ENCODE data around the gene SLC35D3. TPM values are rescaled to one million over a fixed set of nuclear protein-coding genes. Genes with fewer than 3 reads are reported as not detected.

Gene SLC35D3
- total and polyA plus RNA-seq, 8 donors = 0.09 to 2.7 (median 1.8) TPM; not detected in 1

DNA sequence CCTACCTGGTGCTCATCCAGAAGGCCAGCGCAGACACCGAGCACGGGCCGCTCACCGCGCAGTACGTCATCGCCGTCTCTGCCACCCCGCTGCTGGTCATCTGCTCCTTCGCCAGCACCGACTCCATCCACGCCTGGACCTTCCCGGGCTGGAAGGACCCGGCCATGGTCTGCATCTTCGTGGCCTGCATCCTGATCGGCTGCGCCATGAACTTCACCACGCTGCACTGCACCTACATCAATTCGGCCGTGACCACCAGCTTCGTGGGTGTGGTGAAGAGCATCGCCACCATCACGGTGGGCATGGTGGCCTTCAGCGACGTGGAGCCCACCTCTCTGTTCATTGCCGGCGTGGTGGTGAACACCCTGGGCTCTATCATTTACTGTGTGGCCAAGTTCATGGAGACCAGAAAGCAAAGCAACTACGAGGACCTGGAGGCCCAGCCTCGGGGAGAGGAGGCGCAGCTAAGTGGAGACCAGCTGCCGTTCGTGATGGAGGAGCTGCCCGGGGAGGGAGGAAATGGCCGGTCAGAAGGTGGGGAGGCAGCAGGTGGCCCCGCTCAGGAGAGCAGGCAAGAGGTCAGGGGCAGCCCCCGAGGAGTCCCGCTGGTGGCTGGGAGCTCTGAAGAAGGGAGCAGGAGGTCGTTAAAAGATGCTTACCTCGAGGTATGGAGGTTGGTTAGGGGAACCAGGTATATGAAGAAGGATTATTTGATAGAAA, 2.0 kb downstream of the SLC35D3 start:
- H3K4me1 ChIP-seq = peaks cover 20 to 38% of the 10 kb centered on the region in 2 donors
- no peaks in the 10 kb centered on the region for H3K36me3 ChIP-seq
- no peaks in the 10 kb centered on the region for H3K9me3 ChIP-seq
- H3K27me3 ChIP-seq = peaks cover 57 to 71% of the 10 kb centered on the region in 2 donors
- intact Hi-C loops (cut with DNase I) = no loop called here
- ATAC-seq (no peak), DNase-seq (no peak)
- no peak overlapping the region for H3K4me3 ChIP-seq
- TF ChIP-seq CTCF (IDR thresholded peaks at IDR 0.05) = no peak
- no peak overlapping the region for H3K27ac ChIP-seq

DNA sequence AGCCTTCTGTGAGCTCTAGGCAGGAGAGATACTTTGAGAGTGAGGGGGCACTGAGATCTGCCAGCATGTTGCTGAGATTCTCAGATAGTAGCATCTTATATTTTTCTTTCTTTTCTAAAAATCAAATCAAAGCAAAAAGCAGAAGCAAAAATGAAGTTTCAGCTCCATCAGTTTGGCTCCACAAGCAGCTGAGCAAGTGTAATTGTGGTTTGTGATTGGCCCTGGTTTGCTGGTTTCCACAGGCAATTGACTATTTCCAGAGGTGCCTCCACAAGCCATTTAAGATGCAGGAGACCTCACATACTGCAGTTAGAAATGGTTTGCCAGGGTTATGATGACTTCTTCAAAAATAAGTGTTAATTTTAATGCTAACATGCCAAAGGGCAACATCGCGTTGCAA, 4.3 kb downstream of the SLC35D3 start:
- H3K4me3 ChIP-seq = no peak overlapping the region
- H3K36me3 ChIP-seq = no peaks in the 10 kb centered on the region
- H3K27ac ChIP-seq = no peak overlapping the region
- H3K9me3 ChIP-seq = no peaks in the 10 kb centered on the region
- peaks cover 10 to 26% of the 10 kb centered on the region in 2 donors for H3K4me1 ChIP-seq
- no peak for TF ChIP-seq CTCF (IDR thresholded peaks at IDR 0.05)
- intact Hi-C loops (cut with DNase I) = no loop called here
- DNase-seq (no peak), ATAC-seq (no peak)
- H3K27me3 ChIP-seq = peaks cover 34 to 53% of the 10 kb centered on the region in 2 donors

- H3K4me3 ChIP-seq = no peak overlapping the region
- peaks cover 4 to 17% of the 10 kb centered on the region in 2 donors for H3K4me1 ChIP-seq
- ATAC-seq = no peak
- H3K9me3 ChIP-seq = no peaks in the 10 kb centered on the region
- no peak for DNase-seq
- TF ChIP-seq CTCF (IDR thresholded peaks at IDR 0.05) = no peak
- peaks cover 25 to 49% of the 10 kb centered on the region in 2 donors for H3K27me3 ChIP-seq
- no peaks in the 10 kb centered on the region for H3K36me3 ChIP-seq
- intact Hi-C loops (cut with DNase I) = no loop called here
- H3K27ac ChIP-seq = no peak overlapping the region
These were observed 5.2 kb downstream of the SLC35D3 start for GRCh38 chr6:136927292-136927691.

GRCh38 chr6:136930528-136930927, 8.4 kb downstream of the SLC35D3 start:
- intact Hi-C loops (cut with DNase I) = no loop called here
- H3K4me3 ChIP-seq = no peak overlapping the region
- peaks cover 0 to 18% of the 10 kb centered on the region in 2 donors for H3K27me3 ChIP-seq
- H3K9me3 ChIP-seq = no peaks in the 10 kb centered on the region
- TF ChIP-seq CTCF (IDR thresholded peaks at IDR 0.05) = no peak
- no peak overlapping the region for H3K27ac ChIP-seq
- H3K36me3 ChIP-seq = no peaks in the 10 kb centered on the region
- ATAC-seq = no peak
- H3K4me1 ChIP-seq = no peaks in the 10 kb centered on the region
- DNase-seq = no peak

GRCh38 chr6:136932599-136932998, 10.5 kb downstream of the SLC35D3 start:
- no peak for DNase-seq
- H3K4me1 ChIP-seq = no peaks in the 10 kb centered on the region
- peaks cover 0 to 32% of the 10 kb centered on the region in 2 donors for H3K27me3 ChIP-seq
- intact Hi-C loops (cut with DNase I) = no loop called here
- ATAC-seq = no peak
- H3K36me3 ChIP-seq = no peaks in the 10 kb centered on the region
- H3K27ac ChIP-seq = no peak overlapping the region
- H3K4me3 ChIP-seq = no peak overlapping the region
- H3K9me3 ChIP-seq = no peaks in the 10 kb centered on the region
- TF ChIP-seq CTCF (IDR thresholded peaks at IDR 0.05) = no peak
